Fibroblast of villous mesenchyme (primary cell): ENCODE results near the gene METTL15. TPM values are rescaled to one million over a fixed set of nuclear protein-coding genes. Genes with fewer than 3 reads are reported as not detected.
A peak's percentile ranks its signal among the peaks of the same experiment; 100 is the strongest.
"Not testable (repeated sequence)": the region's sequence is repeated elsewhere in the genome, so short reads cannot be mapped to it uniquely, and the experiment has no call there.

Source experiments
- DNase-seq: peaks from one replicate; pipeline ENCODE4 v3.0.0-alpha.2; 2010; ENCODE audit warnings: low read depth
- H3K4me3 ChIP-seq: 2 replicates; pipeline ENCODE4 v1.5.1; 2011; ENCODE audit warnings: low read depth, mild to moderate bottlenecking, low read length
- total RNA-seq: library from RNA; depleted of rRNA; stranded (reverse); fragments of >200 nt; gene quantifications from 2 replicates; pipeline ENCODE4 v1.2.3, GENCODE V29; 2012
- TF ChIP-seq, protein P1 (sequence below): IDR thresholded peaks from 2 replicates; pipeline ENCODE4 v1.5.1; 2012; ENCODE audit warnings: low read depth, mild to moderate bottlenecking, low read length; ENCODE audit not compliant: insufficient read depth

Gene METTL15
- total RNA-seq, 1 donor, result 28.1 TPM

DNA sequence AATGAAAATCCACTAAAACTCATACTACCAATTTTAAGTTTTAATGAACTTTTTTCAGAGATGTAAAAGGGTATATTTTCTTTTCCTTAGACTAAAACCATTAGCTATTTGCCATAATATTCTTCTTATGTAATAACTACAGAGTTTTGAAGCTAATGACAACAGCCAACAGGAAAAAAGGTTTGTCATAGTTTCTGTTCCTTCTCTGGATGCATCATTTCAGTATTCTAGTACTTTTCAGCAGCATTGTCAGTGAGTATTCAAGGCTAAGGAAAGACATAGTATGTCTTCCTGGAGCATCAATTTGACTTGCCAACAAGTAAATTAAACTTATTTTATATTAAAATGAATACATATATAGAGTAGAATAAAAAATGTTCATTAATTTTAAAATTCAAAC is 166.0 kb downstream of the METTL15 start:
- no peak overlapping the region for H3K4me3 ChIP-seq
- DNase-seq, result no peak
- TF ChIP-seq, protein P1, sequence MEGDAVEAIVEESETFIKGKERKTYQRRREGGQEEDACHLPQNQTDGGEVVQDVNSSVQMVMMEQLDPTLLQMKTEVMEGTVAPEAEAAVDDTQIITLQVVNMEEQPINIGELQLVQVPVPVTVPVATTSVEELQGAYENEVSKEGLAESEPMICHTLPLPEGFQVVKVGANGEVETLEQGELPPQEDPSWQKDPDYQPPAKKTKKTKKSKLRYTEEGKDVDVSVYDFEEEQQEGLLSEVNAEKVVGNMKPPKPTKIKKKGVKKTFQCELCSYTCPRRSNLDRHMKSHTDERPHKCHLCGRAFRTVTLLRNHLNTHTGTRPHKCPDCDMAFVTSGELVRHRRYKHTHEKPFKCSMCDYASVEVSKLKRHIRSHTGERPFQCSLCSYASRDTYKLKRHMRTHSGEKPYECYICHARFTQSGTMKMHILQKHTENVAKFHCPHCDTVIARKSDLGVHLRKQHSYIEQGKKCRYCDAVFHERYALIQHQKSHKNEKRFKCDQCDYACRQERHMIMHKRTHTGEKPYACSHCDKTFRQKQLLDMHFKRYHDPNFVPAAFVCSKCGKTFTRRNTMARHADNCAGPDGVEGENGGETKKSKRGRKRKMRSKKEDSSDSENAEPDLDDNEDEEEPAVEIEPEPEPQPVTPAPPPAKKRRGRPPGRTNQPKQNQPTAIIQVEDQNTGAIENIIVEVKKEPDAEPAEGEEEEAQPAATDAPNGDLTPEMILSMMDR, result no peak

DNA sequence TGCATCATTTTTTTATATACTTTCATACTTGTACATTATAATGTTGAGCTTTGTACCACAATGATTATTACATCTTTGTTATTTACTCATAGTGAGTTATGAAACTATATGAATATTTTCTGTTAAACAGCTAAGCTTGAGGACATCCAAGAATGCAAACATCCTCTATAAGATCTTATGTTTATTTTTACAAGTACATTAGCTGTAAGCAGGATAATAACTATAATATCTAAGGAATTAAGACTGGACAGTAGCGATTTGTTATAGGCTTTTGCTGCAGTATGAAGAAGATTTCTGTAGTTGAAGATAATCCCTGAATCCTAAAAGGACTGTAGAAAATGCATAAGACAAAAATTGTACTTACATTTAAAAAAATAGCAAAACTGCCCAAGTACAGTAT is 176.0 kb downstream of the METTL15 start:
- no peak overlapping the region for H3K4me3 ChIP-seq
- peak; percentile 49 for DNase-seq
- TF ChIP-seq, protein P1, result no peak

DNA sequence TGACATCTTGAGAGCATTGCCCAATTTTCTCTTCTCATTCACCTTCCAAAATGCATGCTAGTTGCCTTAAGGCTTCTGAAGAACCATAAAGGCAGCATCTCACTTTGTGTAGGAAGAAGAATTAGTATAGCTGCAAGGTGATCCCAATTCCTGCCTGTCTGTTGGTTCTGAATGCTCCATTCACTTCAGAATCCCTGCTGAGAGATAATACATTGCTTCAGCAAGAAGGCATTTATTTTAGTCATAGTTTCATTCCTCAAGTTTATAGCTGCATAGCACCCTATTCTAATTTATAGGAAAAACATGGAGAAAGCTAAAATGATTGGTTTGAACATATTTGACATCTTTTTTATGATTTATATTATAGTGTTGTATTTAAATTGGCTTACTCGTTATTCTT is 181.3 kb downstream of the METTL15 start:
- no peak for DNase-seq
- TF ChIP-seq, protein P1, result no peak
- H3K4me3 ChIP-seq, result no peak overlapping the region

DNA sequence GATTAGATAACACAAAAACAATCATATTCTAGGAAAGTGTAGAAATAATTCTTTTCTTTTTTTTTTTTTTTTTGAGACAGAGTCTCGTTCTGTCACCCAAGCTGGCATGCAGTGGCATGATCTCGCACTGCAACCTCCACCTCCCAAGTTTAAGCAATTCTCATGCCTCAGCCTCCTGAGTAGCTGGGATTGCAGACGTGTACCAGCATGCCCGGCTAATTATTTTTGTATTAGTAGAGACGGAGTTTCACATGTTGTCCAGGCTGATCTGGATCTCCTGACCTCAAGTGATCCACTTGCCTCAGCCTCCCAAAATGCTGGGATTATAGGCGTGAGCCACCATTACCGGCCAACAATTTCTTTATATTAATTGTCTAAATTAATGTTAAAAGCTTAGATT is 182.8 kb downstream of the METTL15 start:
- DNase-seq, H3K4me3 ChIP-seq: not testable (repeated sequence)

DNA sequence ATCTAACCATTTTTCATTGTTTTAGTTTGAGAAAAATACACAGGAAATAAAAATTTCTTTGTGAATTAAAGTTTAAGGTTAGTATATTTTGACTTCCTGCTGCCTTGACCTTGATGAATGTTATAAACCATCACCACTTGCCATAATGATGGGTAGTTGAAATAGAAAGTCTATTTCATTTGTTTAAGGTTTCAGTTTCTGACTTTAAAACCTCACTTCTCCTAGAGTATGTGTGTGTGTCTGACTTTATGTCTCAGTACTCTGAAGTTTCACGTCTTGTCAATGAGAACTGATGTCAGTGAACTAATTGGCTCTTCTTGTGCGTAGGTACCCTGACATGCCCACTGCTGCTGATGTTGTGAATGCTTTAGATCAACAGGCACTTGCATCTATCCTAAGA is 188.2 kb downstream of the METTL15 start:
- no peak overlapping the region for H3K4me3 ChIP-seq
- TF ChIP-seq, protein P1, result no peak
- DNase-seq, result no peak

DNA sequence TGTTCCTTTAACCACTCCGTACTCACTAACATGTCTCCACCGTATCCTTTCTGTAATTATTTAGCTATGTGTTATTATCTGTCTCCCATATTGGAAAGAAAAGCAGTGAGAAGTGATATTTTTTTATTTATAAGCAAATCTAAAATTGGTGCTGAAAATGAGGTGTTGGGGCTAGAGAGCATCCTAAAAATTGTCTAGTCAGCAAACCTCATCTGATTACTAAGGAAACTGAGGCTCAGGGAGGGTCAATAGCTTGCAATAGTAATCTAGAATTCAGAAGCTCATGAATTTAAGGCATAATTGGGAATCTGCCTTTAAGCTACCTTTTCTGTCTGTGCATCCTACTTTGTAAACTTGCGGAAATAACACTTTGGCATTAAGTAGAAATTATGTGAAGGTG is 190.0 kb downstream of the METTL15 start:
- TF ChIP-seq, protein P1, result no peak
- no peak for DNase-seq
- no peak overlapping the region for H3K4me3 ChIP-seq

DNA sequence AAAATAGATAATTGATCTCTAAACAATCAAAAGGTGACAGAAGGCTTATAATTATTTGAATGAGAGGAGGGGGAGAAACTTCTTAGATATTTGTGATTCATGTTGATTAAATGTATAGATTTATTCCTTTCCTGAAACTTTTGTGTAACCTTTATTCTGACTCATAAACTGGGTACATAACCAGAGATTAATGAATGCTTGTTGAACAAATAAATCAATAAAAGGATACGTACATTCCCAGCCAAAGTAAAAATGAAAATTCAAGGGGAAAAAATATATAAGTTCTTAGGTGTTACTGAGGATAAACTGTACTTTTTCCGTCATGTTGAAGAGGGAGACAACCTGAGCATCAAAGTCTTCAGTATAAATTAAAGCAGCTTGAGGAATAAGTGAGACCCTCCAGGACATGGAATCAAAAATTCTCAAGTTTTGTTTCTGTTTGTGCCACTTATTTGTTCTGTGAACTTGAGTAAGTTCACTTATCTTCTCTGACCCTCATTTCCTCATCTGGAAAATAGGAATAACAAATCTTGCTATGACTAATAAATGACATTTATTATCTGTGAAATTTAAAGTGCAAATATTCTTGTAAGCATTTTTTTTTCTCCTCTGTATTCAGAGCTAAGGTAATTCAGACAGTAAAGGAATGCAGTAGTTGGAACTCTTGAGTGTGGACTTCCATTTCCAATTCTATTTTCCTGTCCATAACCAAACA is 195.4 kb downstream of the METTL15 start:
- DNase-seq, result peak; percentile 34
- TF ChIP-seq, protein P1, result no peak
- no peak overlapping the region for H3K4me3 ChIP-seq
